SW 1271 (cell line): ENCODE measurements around the gene PEMT.

ENCODE experiments used
- DNase-seq, 2 experiments: peaks; one replicate each; lab custom pipeline; 2025; lab: John Stamatoyannopoulos, UW

PEMT gene

GRCh38 chr17:17570798-17571716, 20.5 kb downstream of the PEMT start:
- no peak for DNase-seq

GRCh38 chr17:17570140-17570797, 21.2 kb downstream of the PEMT start:
- peak in 1 of 2 experiments; percentile 39 for DNase-seq

- no peak for DNase-seq
Measured at GRCh38 chr17:17569691-17570090, 21.8 kb downstream of the PEMT start.

GRCh38 chr17:17568772-17569195, 22.7 kb downstream of the PEMT start:
- peak in 1 of 2 experiments; percentile 24 for DNase-seq

GRCh38 chr17:17567631-17568030, 23.9 kb downstream of the PEMT start:
- no peak for DNase-seq

GRCh38 chr17:17566896-17567513, 24.5 kb downstream of the PEMT start:
- no peak for DNase-seq

GRCh38 chr17:17565471-17566339, 25.8 kb downstream of the PEMT start:
- DNase-seq: no peak

- DNase-seq: no peak
Measured at GRCh38 chr17:17564896-17565295, 26.6 kb downstream of the PEMT start.

GRCh38 chr17:17564323-17564722, 27.2 kb downstream of the PEMT start:
- no peak for DNase-seq

GRCh38 chr17:17563530-17563929, 28.0 kb downstream of the PEMT start:
- DNase-seq: no peak

- no peak for DNase-seq
Measured at GRCh38 chr17:17562146-17562511, 29.4 kb downstream of the PEMT start.

GRCh38 chr17:17561408-17562145, 29.9 kb downstream of the PEMT start:
- DNase-seq: no peak

GRCh38 chr17:17560975-17561374, 30.5 kb downstream of the PEMT start:
- DNase-seq: no peak

- DNase-seq: no peak
Measured at GRCh38 chr17:17560167-17560566, 31.3 kb downstream of the PEMT start.

GRCh38 chr17:17559164-17559563, 32.3 kb downstream of the PEMT start:
- DNase-seq: no peak

- DNase-seq: no peak
Measured at GRCh38 chr17:17558431-17558830, 33.1 kb downstream of the PEMT start.

GRCh38 chr17:17557796-17558195, 33.7 kb downstream of the PEMT start:
- no peak for DNase-seq

GRCh38 chr17:17556671-17557070, 34.8 kb downstream of the PEMT start:
- no peak for DNase-seq

GRCh38 chr17:17555906-17556305, 35.6 kb downstream of the PEMT start:
- no peak for DNase-seq

- DNase-seq: no peak
Measured at GRCh38 chr17:17555151-17555550, 36.4 kb downstream of the PEMT start.

- DNase-seq: no peak
Measured at GRCh38 chr17:17554266-17554665, 37.2 kb downstream of the PEMT start.
